Kasumi-1 (cell line): Measurements from ENCODE around the gene TOM1L2.
A peak's percentile ranks its signal among the peaks of the same experiment; 100 is the strongest.

ENCODE experiments used
- DNase-seq, 2 experiments: peaks; one replicate each; lab custom pipeline; 2025; lab: John Stamatoyannopoulos, UW

The TOM1L2 gene

DNA sequence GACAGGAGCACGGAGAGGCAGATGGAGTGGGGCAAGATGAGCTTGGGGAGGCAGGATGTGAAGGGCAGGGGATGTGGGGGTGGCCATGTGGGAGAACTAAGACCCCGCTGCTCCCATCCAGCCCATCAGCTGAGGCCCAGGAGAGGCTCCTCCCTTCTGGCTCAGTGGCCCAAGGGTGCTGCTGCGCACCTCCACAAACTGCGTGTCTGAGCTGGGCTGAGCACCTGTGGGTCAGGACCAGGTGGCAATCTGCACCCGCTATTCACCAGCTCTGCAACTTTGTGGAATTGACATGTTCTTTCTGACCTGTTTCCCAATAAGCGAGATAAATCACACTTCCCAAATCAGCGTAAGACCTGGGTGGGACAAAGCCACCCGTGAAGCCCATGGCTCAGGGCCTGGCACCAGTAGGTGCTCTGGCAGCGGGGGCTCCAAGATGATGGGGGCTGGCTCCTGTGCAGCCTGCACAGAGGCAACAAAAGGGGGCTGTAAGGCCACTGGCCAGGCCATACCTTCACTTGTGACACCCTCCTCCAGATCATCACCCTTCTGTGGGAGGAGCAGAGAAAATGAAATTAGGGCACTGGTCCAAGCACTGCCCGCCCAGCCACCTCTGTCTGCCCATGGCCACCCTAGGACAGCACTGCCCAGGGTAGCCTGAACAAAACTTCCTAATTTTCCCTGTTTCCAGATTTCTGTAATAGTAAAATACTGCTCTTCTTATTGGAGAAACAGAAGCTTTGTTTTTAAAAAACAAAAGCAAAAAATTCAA is 123.7 kb downstream of the TOM1L2 start:
- no peak for DNase-seq

DNA sequence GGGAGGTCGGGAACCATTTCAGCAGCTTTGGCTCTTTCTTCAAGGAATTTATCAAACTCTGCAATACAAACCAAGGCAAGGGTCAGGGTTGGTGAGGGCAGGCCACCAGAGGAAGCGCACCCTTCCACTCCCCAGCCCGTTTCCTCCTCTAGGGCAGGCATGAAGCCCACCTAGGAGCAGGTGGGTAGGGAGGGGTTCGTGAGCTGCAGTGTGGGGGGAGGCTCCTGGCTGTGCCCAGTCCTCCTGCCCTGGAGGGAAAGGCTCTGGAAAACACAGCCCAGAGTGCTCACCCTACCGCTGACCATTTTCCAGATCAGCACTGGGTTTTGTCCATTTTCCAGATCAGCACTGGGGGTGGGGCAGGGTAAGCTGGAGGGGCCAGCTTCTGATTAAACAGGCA is 124.5 kb downstream of the TOM1L2 start:
- no peak for DNase-seq

DNA sequence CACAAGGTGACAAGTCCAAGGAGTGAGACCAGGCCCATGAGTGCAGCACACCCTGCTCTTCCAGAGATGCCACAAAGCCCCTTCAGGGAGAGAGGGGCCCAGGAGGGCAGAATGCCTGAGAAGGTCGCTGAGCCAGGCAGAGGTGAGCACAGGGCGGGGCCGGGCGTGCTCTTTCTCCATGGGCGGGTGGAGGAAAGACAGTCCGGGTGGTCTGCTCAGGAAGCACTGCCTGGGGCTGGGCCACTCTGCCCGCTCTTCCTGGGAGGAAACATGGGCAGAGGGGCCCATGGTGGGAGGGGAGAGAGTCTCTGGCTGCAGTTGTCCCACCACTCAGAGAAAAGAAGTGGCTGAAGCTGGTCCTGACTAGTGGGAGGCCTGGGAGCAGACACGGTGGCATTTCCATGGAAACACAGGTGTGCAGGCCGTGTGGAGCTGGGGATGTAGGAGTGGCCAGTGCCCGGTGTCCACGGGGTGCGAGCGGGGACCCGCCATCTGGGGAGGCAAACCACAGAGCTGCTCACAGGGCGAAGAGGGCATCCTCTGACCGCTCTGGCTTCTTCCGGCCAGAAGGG is 125.0 kb downstream of the TOM1L2 start:
- DNase-seq: no peak

DNA sequence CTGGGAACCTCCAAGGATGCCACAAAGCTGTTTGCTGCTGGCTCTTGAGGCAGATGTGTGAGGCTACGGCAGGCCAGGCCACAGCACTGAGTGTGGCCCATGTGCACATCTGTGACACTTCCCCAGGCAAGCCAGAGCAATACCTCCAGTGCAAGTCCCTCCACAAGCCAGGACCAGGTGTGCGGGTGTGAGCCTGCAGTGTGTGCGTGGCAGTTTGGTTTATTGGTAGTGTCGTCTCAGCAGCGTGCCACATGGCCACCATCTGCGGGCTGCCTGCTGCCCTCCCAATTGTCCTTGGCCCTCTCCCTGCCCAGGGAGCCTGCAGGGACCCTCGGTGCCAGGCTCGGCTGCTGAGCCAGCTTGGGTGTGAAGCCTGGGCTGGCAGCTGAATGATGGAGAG is 125.6 kb downstream of the TOM1L2 start:
- DNase-seq: no peak

DNA sequence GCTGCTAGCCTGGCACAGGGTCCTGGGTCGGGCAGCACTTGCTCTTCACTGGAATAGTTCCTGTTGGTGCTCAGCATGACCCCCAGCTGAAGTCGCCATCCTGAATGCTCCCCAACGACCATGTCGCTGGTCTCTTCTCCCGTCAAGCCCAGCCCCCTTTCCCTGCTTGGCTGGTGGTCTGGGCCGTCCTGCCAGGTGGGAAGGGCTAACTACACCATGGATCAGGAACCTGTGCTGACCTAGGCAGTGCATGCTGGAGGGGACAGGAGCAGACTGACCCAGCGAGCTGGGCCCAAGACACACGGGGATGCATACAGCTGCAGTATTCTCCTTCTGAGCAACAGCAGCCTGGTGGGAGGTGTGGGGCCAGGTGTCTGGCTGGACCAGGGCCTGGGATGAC is 126.2 kb downstream of the TOM1L2 start:
- no peak for DNase-seq

DNA sequence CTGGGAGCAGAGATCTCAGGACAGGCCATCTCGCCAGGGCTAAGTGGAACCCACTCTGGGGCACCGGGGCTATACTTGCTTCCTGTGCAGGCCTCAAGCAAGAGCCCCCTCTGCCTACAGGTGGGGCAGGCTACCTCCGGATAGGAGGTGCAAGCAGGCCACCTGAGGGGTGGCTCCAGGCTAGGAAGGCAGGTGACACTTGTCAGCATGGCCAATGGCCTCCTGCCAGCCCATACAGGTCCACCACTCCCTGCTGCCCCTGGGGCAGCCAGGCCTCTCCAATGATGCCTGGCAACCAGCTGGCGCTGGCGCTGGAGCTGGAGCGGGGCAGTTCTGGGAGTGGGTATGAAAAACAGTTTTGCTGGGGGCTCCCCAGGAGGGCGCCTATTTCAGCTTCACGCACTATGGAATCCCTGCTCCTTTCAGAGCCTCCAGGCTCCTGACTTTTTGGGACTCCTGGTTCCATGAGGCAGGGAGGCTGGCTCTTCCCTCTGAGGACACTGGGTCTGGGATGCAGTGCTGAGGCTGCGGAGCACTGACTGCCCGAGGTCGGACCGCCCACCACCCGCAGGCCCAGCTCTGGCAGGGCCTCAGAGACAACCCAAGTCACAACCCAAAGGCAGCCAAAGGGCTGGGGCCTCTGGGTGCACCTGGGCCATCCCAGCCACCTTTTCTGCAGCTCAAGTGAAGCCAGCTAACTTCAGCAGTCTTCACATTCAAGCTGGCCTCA is 127.0 kb downstream of the TOM1L2 start:
- no peak for DNase-seq

DNA sequence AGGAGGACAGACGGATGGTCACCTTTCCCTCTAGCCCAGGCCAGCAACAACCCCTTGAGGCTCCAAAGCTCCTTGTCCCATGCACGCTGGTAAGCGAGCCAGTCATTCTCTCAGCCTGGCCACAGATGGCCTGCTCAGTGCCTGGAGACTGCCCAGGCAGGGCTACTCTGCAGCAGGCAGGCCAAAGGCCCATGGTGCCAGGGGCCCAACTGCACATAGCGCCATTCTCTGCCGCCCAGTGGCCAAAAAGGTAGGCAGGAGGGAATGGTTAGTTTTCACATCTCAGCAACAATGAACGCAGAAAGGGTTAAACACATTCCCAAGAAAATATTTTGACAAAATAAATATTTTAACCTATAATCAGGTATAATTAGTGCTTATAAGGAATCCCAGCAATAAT is 127.7 kb downstream of the TOM1L2 start:
- DNase-seq: no peak

DNA sequence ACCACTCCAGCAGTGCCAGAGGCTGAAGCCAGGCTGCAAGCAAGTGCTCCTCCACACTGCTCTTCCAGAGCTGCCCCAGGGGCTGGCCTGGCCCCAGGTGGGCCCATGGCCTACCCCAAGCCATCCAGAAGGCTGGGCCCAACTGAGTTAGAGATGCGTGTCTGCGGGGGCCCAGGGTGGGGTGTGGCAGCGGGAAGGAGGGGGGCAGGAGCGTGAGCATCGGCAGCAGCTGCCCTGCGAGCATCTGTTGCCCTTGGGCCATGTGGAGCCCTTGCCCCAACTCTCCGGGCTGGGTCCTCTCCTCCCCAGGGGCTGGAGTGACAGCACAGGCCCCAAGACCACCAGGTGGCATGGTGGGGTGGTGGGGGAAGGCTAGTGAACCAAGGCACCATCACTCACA is 128.1 kb downstream of the TOM1L2 start:
- no peak for DNase-seq

DNA sequence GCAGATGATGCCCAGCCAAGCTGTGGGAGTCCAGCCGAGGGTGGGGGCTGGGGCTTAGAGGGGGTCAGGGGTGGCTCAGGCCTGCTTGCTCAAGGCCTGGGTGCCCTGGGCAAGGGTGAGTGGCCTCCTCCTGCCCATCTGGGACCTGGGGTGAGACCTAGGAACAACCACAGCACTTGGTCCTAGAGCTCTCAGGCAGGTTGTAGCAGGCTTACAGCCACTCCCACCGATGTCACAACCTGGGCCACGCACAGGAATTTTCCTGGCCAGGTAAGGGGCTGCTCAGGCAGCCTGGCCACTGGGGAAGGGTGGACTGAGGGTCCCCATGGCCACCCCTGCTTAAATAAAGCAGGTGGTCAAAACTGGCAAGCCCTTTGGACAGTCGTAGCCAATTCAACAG is 129.1 kb downstream of the TOM1L2 start:
- DNase-seq: no peak

DNA sequence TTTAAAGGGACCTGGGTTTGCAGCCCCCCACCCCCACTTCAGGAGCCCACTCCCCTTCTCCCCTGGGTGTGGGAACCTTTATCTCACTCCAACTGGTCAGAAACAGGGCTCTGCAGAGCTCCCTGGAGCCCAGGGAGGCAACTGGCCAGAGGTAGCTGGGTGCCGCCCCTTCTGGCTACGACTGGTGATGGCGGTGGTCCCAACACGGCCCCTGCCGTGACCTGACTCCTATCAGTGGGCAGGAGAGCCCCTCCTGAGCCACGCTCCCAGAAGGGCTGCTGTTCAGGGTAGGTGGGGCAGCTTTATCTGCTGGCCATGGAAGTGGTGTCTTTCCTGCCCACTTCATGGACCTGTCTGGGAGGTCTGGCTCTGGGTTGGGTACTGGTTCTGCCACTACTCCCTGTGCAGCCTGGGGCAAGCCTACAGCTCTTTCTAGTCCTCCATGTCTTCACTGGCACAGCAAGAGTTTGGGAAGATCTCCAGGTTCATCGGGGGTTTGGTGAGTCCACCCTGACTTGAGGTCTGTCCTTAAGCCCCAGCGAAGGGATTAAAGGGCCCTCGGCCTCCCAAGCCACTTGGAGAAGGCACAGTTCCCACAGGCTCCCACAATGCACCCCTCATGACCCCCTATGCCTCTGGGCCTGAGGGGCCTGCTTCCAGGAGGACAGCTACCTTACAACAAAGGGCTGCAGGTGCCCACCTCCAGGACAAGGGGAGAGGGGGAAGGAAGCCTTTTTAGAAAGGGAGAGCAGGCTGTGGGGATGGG is 129.9 kb downstream of the TOM1L2 start:
- no peak for DNase-seq

DNA sequence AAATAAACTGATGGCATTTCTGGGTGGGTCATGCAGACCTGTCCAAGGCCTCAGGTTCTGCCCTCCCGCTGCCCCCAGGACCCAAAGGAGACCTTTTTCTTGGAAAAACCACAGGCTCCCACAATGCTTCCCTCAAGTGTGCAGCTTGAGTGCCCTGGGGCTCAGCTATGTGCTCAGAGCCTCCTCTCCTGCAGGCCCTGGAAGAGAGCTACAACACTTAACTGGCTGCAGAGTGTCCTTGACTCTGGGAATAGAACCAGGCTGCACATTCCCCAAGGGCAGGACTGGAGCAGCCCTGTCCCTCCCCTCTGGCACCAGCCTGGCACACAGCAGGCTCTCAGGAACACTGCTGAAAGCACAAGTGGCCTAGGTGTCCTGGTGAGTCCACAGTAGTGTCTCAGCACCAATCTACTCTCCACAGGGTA is 130.6 kb downstream of the TOM1L2 start:
- DNase-seq: no peak

DNA sequence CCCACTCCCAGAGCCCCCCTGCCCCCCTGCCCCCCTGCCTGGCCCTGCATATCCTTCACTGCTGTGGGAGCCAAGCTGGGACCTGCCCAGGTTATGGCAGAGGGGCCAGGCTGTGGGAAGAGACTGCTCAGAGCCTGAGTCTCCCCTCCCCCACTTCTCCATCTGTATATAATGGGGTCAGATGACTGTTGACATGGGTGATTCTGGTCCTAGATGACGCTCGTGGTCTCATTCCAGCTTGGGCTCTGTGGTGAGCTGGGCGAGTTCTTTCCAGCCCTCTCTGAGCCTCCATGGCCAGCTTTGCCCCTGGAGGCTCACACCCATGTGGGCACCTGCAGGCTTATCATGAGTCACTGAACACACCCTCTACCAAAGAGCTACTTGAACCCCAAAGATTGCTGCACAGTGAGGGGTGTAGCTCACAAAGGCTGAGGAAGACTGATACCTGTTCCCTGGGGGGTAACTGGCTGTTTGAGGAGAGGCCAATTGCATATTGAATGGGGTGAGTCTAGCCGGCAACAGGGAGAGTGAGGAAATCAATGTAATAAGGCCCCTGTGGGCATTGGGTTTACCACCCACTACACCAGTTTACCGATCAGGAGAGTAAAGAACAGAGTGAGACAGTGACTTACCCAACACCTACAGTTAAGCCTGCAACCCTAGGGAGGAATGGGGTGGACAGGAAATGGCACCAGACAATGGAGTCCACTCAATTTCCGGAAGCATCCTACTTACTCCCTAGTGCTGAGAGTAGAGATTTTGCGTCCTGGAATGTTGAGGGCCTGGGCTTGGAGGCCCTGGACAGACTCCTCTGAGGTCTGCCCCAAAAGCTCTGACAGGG is 131.2 kb downstream of the TOM1L2 start:
- DNase-seq: no peak

DNA sequence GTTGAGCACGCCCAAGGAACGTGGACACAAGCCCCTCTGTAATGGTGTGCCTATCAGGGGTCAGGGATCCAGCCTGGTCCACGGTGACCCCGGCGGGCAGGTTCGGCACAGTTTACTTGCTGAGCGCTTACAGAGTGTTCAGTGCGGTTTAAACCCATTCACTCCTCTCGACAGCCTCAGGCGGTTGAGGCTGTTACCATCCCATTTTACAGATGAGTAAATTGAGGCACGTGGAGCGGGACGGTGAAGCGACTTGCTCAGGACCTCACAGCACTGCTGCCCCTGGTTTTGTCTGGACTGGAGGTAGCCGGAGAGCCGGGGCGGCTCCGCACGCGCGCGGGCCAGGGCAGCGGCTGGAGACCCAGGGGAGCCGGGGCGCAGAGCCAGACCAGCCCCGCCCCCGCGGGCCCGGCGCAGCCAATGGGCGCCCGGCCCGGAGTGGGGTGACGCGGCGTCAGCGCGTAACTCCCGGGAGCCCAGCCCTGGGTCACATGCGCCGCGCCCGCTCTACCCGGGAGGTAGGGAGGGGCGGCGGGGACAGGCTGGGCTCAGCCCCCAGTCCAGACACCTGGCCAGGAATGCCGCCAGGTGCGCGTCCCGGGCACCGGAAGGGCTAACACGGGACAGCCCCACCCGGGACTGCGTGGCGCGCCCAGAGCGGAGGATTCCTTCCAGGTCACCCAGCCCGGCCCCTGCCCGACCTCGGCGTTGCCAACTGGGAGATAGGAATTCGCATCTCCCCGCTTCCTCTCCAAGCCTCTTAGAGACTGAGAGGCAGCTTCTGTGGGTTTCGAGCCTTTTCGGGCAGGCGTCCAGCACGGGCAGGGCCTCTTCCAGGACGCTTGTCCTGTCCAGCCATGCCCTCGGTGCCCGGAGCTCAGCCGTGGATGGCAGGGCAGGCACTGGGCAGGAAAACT is 132.2 kb downstream of the TOM1L2 start:
- peak; percentile 33 to 37 for DNase-seq

DNA sequence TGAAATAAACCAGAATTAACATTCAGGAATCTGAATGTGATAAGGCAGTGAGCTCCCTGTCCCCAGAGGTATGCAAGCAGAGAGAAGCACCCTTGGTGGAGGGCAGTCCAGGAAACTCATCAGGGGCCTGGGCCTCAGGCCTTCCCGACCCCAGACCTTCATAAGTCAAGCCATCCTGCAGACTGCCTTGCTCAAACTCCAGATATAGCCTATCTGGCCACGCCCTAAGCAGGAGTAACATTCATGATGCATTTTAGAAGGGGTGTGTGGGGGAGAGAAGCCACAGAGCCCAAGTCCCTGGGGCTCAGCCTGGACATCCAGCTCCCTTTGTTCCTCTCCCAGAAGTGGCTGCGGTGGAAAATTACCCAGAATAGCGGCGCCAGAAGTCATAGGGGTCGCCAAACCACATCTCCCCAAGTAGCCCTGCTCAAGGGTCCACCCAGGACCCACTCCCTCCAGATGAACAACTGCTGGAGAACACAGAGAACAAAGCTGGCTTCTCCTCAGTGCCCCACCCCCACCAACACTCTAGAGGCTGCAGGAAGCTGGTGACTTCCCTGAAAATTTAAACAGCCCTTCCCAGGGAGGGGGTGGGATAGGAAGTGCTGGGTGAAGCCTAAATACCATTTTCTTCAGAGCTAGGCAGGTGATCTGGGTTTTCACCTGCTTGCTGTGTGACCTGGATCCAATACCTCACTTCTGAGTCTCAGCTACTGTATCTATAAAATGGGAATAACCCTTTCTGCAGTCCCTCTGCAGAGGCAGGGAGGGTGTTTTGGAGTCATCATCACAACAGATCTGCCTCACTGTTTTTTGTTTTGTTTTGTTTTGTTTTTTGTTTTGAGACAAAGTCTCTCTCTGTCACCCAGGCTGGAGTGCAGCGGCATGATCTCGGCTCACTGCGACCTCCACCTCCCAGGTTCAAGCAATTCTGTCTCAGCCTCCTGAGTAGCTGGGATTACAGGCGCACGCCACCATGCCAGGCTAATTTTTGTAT is 133.9 kb downstream of the TOM1L2 start:
- DNase-seq: peak; percentile 26 to 34

DNA sequence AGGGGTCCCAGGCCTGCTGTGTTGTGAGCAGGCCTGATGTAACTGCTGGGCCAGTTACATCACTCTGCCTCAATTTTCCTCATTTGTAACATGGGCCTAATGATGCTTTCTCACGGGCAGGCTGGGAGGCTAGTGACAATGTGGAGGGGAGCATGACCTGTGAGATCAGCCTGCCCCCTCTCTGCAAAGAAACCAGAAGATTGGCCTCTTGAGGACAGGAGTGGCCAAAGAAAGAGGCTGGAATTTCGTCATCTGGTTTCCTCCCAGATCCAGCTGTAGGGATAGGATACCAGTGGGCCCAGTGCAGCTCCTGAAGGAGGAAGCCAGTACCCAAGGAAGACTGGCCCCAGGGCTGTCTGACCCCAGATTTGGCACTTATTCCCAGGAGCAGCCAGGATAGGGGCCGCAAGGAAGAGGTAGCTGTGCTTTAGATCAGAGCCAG is 134.8 kb downstream of the TOM1L2 start:
- no peak for DNase-seq

DNA sequence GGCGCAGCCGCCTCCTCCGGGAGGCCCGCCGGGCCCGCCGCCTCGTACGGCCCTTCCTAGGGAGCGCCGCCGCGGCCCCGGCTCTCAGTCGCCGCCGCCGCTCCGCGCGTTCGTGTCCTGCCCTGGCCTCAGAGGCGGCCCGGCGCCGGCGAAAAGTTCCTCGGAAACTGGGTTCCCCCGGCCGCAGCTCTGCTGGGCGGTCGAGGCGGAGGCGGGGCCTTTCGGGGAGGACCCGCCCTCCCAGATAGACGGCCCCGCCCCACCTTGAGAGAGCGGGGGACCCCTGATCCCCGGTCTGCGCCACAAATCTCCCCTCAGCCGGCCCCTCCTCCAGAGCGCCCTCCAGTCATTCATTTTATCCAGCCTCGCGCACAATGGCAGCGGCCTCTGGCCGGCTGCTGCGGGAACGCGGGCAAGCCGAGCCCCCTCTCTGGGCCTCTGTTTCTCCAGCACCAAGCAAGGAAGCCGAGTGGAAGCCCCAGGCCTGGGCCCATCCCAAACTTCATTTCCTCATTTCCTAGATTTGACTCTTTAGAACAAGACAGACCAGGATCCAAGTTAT is 135.3 kb downstream of the TOM1L2 start, which contains the start of gene SREBF1:
Gene SREBF1 (minus strand): TSS at position 169 of the 562 bp plus-strand sequence. CDS start 169 bp downstream, outside the sequence.
- DNase-seq: no peak

DNA sequence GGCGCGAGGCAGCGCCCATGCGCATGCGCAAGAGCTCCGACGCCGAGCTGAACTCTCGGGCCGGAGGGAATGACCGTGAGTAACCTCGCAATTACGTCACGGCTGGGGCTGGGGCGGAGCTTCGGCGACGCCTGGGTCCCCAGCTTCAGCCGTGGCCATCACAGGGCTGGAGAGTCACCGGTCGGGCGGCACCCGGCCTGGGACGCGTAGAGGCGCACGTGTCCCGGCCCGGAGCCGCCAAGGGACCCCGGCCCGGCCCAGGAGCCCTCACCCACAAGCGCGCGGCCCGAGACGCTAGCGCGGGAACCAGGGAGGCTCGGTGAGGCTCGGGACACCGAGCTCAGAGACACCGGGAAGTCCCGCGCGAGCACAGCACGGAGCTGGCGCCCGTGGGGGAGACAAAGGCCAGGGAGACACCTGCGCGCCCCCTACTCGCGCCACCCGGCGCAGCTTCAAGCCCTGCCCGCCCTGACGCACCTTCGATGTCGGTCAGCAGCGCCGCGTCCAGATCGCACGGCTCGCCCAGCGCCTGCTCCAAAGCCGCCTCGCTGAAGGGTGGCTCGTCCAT is 135.9 kb downstream of the TOM1L2 start:
- peak; percentile 59 to 63 for DNase-seq
